Neuron (in vitro differentiated cells): ENCODE data around the gene NT5M.
"Not testable (repeated sequence)": the region's sequence is repeated elsewhere in the genome, so short reads cannot be mapped to it uniquely, and the experiment has no call there.

ENCODE experiments used
- H2AFZ ChIP-seq: one replicate; pipeline ENCODE4 v1.6.1; 2013; ENCODE audit warnings: low read depth, mild to moderate bottlenecking, inconsistent platforms, low read length, moderate library complexity
- H3K27me3 ChIP-seq: one replicate; pipeline ENCODE4 v1.6.1; 2013; ENCODE audit warnings: low read length; ENCODE audit not compliant: insufficient read depth
- H3K36me3 ChIP-seq: one replicate; pipeline ENCODE4 v1.6.1; 2013; ENCODE audit warnings: low read length; ENCODE audit not compliant: insufficient read depth
- H3K4me1 ChIP-seq: one replicate; pipeline ENCODE4 v1.6.1; 2013; ENCODE audit warnings: low read length; ENCODE audit not compliant: insufficient read depth
- H3K4me3 ChIP-seq: 2 replicates; pipeline ENCODE4 v1.5.1; 2013; ENCODE audit warnings: mild to moderate bottlenecking, low read length, moderate library complexity
- H3K9me3 ChIP-seq: one replicate; pipeline ENCODE4 v1.6.1; 2013; ENCODE audit warnings: low read length

NT5M gene

GRCh38 chr17:17280613-17281549 lies 22.3 kb upstream of the NT5M start, which contains the start of gene COPS3:
Gene COPS3, minus strand, starts transcription at chr17:17281246. Its CDS starts 60 bp downstream, at chr17:17281186.
- H3K27me3 ChIP-seq = no peaks in the 10 kb centered on the region
- peak within 1 kb of the TSS; percentile 81 for H3K4me3 ChIP-seq
- peak within 1 kb of the TSS; percentile 85 for H2AFZ ChIP-seq
- H3K9me3 ChIP-seq = no peaks in the 10 kb centered on the region
- H3K4me1 ChIP-seq = peaks cover 15% of the 10 kb centered on the region
- H3K36me3 ChIP-seq = peaks cover 12% of the 10 kb centered on the region

DNA sequence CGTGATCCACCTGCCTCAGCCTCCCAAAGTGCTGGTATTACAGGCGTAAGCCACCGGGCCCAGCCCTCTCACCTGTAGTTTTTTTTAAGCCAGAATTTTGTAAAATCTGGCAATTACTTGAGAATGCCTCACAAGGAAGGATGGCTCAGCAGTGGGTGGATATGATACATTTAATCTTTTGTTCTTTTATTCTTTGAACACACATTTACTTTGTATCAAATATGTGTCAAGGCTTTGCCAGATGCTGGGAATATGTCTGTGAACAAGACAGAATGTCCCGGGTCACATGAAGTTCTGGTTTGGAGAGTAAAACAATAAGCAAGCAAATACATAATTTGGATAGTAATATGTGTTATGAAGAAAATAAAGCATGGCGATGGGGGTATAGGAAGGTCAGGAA lies 17.2 kb upstream of the NT5M start:
- Histone ChIP-seq H3K9me3 (peaks cover 1% of the 10 kb centered on the region), H2AFZ (no peak overlapping the region), H3K36me3 (no peaks in the 10 kb centered on the region), H3K4me1 (peaks cover 4% of the 10 kb centered on the region), H3K27me3 (no peaks in the 10 kb centered on the region), H3K4me3 (no peak overlapping the region)

- H3K36me3 ChIP-seq = no peaks in the 10 kb centered on the region
- H3K27me3 ChIP-seq = no peaks in the 10 kb centered on the region
- H2AFZ ChIP-seq = no peak overlapping the region
- no peaks in the 10 kb centered on the region for H3K4me1 ChIP-seq
- H3K4me3 ChIP-seq = no peak overlapping the region
- H3K9me3 ChIP-seq = peaks cover 1% of the 10 kb centered on the region
Observed at GRCh38 chr17:17289086-17289485, 14.1 kb upstream of the NT5M start.

DNA sequence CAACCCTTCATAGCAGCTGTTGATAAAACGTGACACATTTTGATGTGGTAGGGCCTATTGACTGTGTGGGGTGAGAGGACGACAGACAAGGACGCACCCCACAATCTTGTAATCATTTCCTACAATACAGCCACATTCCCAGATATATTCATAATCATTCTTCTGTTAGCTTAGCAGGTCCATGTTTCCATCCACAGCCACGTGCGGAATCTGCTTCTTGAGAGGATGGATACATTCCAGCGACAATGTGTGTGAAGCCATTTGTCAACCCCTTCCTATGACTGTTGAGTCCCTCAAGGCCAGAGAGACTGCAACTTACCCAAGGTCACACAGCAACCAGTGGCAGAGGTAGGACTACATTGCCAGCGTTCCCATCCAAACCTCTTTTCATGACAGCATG lies 13.5 kb upstream of the NT5M start:
- Histone ChIP-seq H3K4me1 (no peaks in the 10 kb centered on the region), H3K4me3 (no peak overlapping the region), H3K36me3 (no peaks in the 10 kb centered on the region), H3K27me3 (no peaks in the 10 kb centered on the region), H2AFZ (no peak overlapping the region), H3K9me3 (peaks cover 1% of the 10 kb centered on the region)

- Histone ChIP-seq H3K4me1 (no peaks in the 10 kb centered on the region), H3K36me3 (no peaks in the 10 kb centered on the region), H3K4me3 (no peak overlapping the region), H3K9me3 (no peaks in the 10 kb centered on the region), H2AFZ (no peak overlapping the region), H3K27me3 (no peaks in the 10 kb centered on the region)
Observed at GRCh38 chr17:17295141-17295540, 8.0 kb upstream of the NT5M start.

GRCh38 chr17:17297217-17297616 lies 6.0 kb upstream of the NT5M start:
- Histone ChIP-seq H3K4me1 (no peaks in the 10 kb centered on the region), H3K27me3 (no peaks in the 10 kb centered on the region), H3K4me3 (no peak overlapping the region), H3K9me3 (no peaks in the 10 kb centered on the region), H3K36me3 (no peaks in the 10 kb centered on the region), H2AFZ (no peak overlapping the region)

DNA sequence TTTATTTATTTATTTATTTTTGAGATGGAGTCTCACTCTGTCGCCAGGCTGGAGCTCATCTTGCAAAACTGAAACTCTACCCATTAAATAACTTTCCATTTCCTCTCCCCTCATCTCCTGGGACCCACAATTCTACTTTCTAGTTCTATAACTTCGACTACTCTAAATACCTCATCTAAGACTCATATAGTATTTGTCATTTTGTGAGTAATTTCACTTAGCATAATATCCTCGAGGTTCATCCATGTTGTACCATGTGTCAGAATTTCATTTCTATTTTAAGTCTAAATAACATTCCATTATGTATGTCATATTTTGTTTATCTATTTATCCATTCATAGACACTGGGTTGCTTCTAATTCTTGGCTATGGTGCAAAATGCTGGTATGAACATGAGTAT lies 5.1 kb upstream of the NT5M start:
- no peak overlapping the region for H3K4me3 ChIP-seq
- no peaks in the 10 kb centered on the region for H3K4me1 ChIP-seq
- no peaks in the 10 kb centered on the region for H3K36me3 ChIP-seq
- no peaks in the 10 kb centered on the region for H3K27me3 ChIP-seq
- no peak overlapping the region for H2AFZ ChIP-seq
- no peaks in the 10 kb centered on the region for H3K9me3 ChIP-seq

DNA sequence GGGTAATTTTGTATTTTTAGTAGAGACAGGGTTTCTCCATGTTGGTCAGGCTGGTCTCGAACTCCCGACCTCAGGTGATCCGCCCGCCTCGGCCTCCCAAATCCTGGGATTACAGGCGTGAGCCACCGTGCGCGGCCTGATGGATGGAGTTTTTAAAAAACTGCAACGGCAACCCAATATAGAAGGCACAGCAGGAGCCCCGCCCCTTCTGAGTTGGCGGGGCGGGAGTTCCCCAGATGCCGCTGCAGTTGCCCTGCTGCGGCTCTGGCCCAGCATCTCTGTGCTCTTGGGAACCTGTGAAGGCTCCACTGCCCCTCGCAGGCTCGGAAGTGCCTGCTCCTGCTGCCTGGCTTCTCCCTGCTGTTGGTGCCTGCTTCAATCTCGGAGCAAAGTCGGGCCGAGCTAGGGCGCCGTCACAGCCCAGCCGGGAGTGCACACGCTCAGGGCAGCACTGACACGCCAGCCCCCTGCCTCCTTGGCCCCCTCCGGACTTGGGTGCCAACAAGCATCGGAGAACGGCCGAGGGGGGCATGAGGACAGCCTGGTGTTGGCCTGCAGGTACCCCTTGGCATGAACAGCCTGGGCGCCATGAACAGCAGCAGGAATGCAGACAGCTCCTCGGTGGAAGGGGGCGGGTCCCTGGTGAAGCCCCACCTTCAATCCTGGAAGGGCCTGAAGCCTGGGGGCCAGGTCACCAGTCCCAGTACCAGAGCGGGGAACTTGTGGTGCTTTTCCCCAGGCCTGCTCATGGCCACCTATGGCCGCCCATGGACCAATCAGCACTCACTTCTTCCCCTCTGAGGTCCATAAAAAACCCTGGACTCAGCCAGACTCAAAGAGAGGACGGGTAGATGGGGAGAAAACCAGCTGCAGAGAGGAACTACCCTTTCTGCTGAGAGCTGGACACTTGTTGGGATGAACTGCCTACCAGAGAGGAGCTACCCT lies 2.3 kb upstream of the NT5M start:
- peak overlapping the region; percentile 33 for H3K4me3 ChIP-seq

GRCh38 chr17:17301659-17302058 lies 1.5 kb upstream of the NT5M start:
- H3K4me1 ChIP-seq = peaks cover 11% of the 10 kb centered on the region
- not testable (repeated sequence) for H3K9me3 ChIP-seq, H3K27me3 ChIP-seq, H2AFZ ChIP-seq, H3K36me3 ChIP-seq, H3K4me3 ChIP-seq

More for the DNA sequence above, 2.3 kb upstream of the NT5M start:
- no peak overlapping the region for H2AFZ ChIP-seq
- no peaks in the 10 kb centered on the region for H3K27me3 ChIP-seq
- H3K9me3 ChIP-seq = no peaks in the 10 kb centered on the region
- H3K36me3 ChIP-seq = no peaks in the 10 kb centered on the region
- H3K4me1 ChIP-seq = peaks cover 11% of the 10 kb centered on the region

GRCh38 chr17:17303847-17304490 lies 796 bp downstream of the NT5M start:
- no peaks in the 10 kb centered on the region for H3K27me3 ChIP-seq
- peaks cover 11% of the 10 kb centered on the region for H3K4me1 ChIP-seq
- peak overlapping the region; percentile 69 for H3K4me3 ChIP-seq
- H3K36me3 ChIP-seq = peaks cover under 1% of the 10 kb centered on the region
- peaks cover under 1% of the 10 kb centered on the region for H3K9me3 ChIP-seq
- H2AFZ ChIP-seq = peak overlapping the region; percentile 70

GRCh38 chr17:17304521-17304985 lies 1.4 kb downstream of the NT5M start:
- Histone ChIP-seq H3K36me3 (peaks cover 4% of the 10 kb centered on the region), H3K4me3 (peak overlapping the region; percentile 69), H3K9me3 (peaks cover 3% of the 10 kb centered on the region), H2AFZ (no peak overlapping the region), H3K4me1 (peaks cover 11% of the 10 kb centered on the region), H3K27me3 (no peaks in the 10 kb centered on the region)

GRCh38 chr17:17305281-17305801 lies 2.2 kb downstream of the NT5M start:
- H3K4me3 ChIP-seq = no peak overlapping the region
- H3K9me3 ChIP-seq = peaks cover 5% of the 10 kb centered on the region
- peaks cover 11% of the 10 kb centered on the region for H3K4me1 ChIP-seq
- peaks cover 4% of the 10 kb centered on the region for H3K36me3 ChIP-seq
- H3K27me3 ChIP-seq = no peaks in the 10 kb centered on the region
- H2AFZ ChIP-seq = no peak overlapping the region
